Sigmoid colon (tissue), 7 donors: Measurements from ENCODE around the gene CHPT1. TPM values are rescaled to one million over a fixed set of nuclear protein-coding genes. Genes with fewer than 3 reads are reported as not detected.

Source experiments
- DNase-seq: peaks from one replicate; pipeline ENCODE4 v3.0.0-alpha.2; 2019
- H3K27ac ChIP-seq, 4 donors: fragments of 200-600 bp; sonication (generic); one replicate each; pipeline ENCODE4 v1.5.1; 2016 to 2019; ENCODE audit warnings: mild to moderate bottlenecking in 1 of 4
- H3K27me3 ChIP-seq, 3 donors: fragments of 200-600 bp; sonication (generic); one replicate each; pipeline ENCODE4 v1.5.1; 2019; ENCODE audit warnings: mild to moderate bottlenecking in 1 of 3
- H3K36me3 ChIP-seq, 4 donors: fragments of 200-600 bp; sonication (generic); one replicate each; pipeline ENCODE4 v1.5.1; 2016 to 2019
- H3K4me1 ChIP-seq, 4 donors: fragments of 200-600 bp; sonication (generic); one replicate each; pipeline ENCODE4 v1.5.1; 2017 to 2019
- H3K4me3 ChIP-seq, 4 donors: fragments of 200-600 bp; sonication (generic); one replicate each; pipeline ENCODE4 v1.5.1; 2017 to 2019; ENCODE audit warnings: mild to moderate bottlenecking in 2 of 4, moderate library complexity in 1 of 4
- H3K9me3 ChIP-seq, 4 donors: fragments of 200-600 bp in 3 of 4; sonication (generic) in 3 of 4; one replicate each; pipeline versions ENCODE4 v1.5.1 to v1.6.1; 2013 to 2019
- CTCF ChIP-seq, 4 experiments: fragments of 450-650 bp in 3 of 4; fragments of 200-600 bp in 1 of 4; IDR thresholded peaks; one replicate each; pipeline ENCODE4 v1.5.1; 2016 to 2019; ENCODE audit warnings: antibody characterized with exemption in 4 of 4, mild to moderate bottlenecking in 3 of 4, moderate library complexity in 2 of 4
- EP300 ChIP-seq, 4 donors: sonication (generic); formaldehyde crosslinking; IDR thresholded peaks; one replicate each; pipeline ENCODE4 v1.6.1; 2017; ENCODE audit warnings: antibody characterized with exemption in 4 of 4
- POLR2A ChIP-seq, 2 donors: fragments of 450-650 bp; IDR thresholded peaks; one replicate each; pipeline ENCODE4 v1.6.1; 2016; ENCODE audit warnings: antibody characterized with exemption in 2 of 2, mild to moderate bottlenecking in 2 of 2, moderate library complexity in 2 of 2
- POLR2AphosphoS5 ChIP-seq, 4 donors: sonication (generic); formaldehyde crosslinking; IDR thresholded peaks; one replicate each; pipeline ENCODE4 v1.6.1; 2017; ENCODE audit warnings: antibody characterized with exemption in 4 of 4
- WGBS, 2 donors: extraction: QIAGEN DNeasy Blood & Tissue Kit; methylation state at CpG; one replicate each; pipeline ENCODE4 v1.1.7; 2013; 5-methylcytosine and 5-hydroxymethylcytosine counted together
- intact Hi-C: fragments of 100-400 bp; cut with DNase I; formaldehyde crosslinking; loops from one replicate; pipeline ENCODE4 v1.15.1; 2023
- polyA plus RNA-seq, 3 donors: library from polyadenylated mRNA; stranded (reverse); fragments of 200-250 nt; gene quantifications; one replicate each; pipeline ENCODE4 v1.2.3, GENCODE V29; 2013
- total RNA-seq, 4 donors: library from RNA; depleted of rRNA; stranded (reverse); fragments of >200 nt; gene quantifications; one replicate each; pipeline ENCODE4 v1.1.0, GENCODE V29; 2016
- donor health status: healthy with polysubstance abuse.
- donor health status: Bipolar disorder and iron deficiency.
- donor health status: healthy.

Gene CHPT1
- total RNA-seq: 100 to 1,000 TPM in 2 of 4 donors, 10 to 100 TPM in 2; 49.9 to 118 (median 80.4) TPM
- 10 to 100 TPM; 53.4 to 74.5 (median 58.1) TPM for polyA plus RNA-seq

GRCh38 chr12:101697197-101697929 lies at the start of gene CHPT1:
TSS of gene CHPT1 (plus strand) at chr12:101697640. CDS start at chr12:101697862, 222 bp downstream.
- intact Hi-C loops: loop anchor here (5.0 kb wide), 2 partner anchors 135 to 290 kb away; partner anchors contain the start of genes ARL1 and GNPTAB
- Histone ChIP-seq H3K4me1 (peaks cover 0 to 54% (median 41%) of the 10 kb centered on the region in 4 donors), H3K4me3 (peak within 1 kb of the TSS; percentile 58 to 94 (median 94)), H3K36me3 (no peaks in the 10 kb centered on the region), H3K27ac (peak within 1 kb of the TSS; percentile 89 to 96 (median 95)), H3K9me3 (no peaks in the 10 kb centered on the region), H3K27me3 (no peaks in the 10 kb centered on the region)
- peak; percentile 83 for DNase-seq
- 0 to 1% methylated on average over 80 of the region's 80 CpGs for WGBS, 2 donors
- TF ChIP-seq POLR2AphosphoS5 (IDR thresholded peaks at IDR 0.05) (peak; percentile 18 to 67 (median 48)), POLR2A (IDR thresholded peaks at IDR 0.05) (no peak)

GRCh38 chr12:101647711-101648110 lies 49.7 kb upstream of the CHPT1 start:
- TF ChIP-seq POLR2AphosphoS5 (IDR thresholded peaks at IDR 0.05): no peak
- no peak for TF ChIP-seq CTCF (IDR thresholded peaks at IDR 0.05)
- TF ChIP-seq EP300 (IDR thresholded peaks at IDR 0.05): no peak
- no peak for TF ChIP-seq POLR2A (IDR thresholded peaks at IDR 0.05)
- intact Hi-C loops: no loop called here
- Histone ChIP-seq H3K4me3 (no peak overlapping the region), H3K4me1 (no peaks in the 10 kb centered on the region), H3K27me3 (peaks cover 0 to under 1% (median 0%) of the 10 kb centered on the region in 3 donors), H3K36me3 (no peaks in the 10 kb centered on the region), H3K9me3 (no peaks in the 10 kb centered on the region), H3K27ac (no peak overlapping the region)
- 87 to 91% methylated on average over 2 of the region's 2 CpGs for WGBS, 2 donors
- DNase-seq: no peak

- intact Hi-C loops: no loop called here
- Histone ChIP-seq H3K4me3 (no peak overlapping the region), H3K27ac (no peak overlapping the region), H3K27me3 (no peaks in the 10 kb centered on the region), H3K4me1 (no peaks in the 10 kb centered on the region), H3K36me3 (no peaks in the 10 kb centered on the region), H3K9me3 (no peaks in the 10 kb centered on the region)
- no peak for TF ChIP-seq EP300 (IDR thresholded peaks at IDR 0.05)
- TF ChIP-seq POLR2AphosphoS5 (IDR thresholded peaks at IDR 0.05): no peak
- no peak for TF ChIP-seq POLR2A (IDR thresholded peaks at IDR 0.05)
- TF ChIP-seq CTCF (IDR thresholded peaks at IDR 0.05): no peak
- DNase-seq: no peak
- WGBS, 2 donors: 72 to 77% methylated on average over 2 of the region's 2 CpGs
These were observed 49.2 kb upstream of the CHPT1 start for GRCh38 chr12:101648195-101648594.

GRCh38 chr12:101650346-101651117 lies 46.9 kb upstream of the CHPT1 start:
- intact Hi-C loops: no loop called here
- TF ChIP-seq POLR2A (IDR thresholded peaks at IDR 0.05) (no peak), EP300 (IDR thresholded peaks at IDR 0.05) (no peak), POLR2AphosphoS5 (IDR thresholded peaks at IDR 0.05) (no peak), CTCF (IDR thresholded peaks at IDR 0.05) (no peak)
- no peaks in the 10 kb centered on the region for H3K27me3 ChIP-seq
- H3K4me1 ChIP-seq: no peaks in the 10 kb centered on the region
- no peak overlapping the region for H3K4me3 ChIP-seq
- H3K27ac ChIP-seq: no peak overlapping the region
- H3K36me3 ChIP-seq: no peaks in the 10 kb centered on the region
- H3K9me3 ChIP-seq: no peaks in the 10 kb centered on the region
- no peak for DNase-seq
- WGBS, 2 donors: 87 to 97% methylated on average over 4 of the region's 4 CpGs

GRCh38 chr12:101653030-101653429 lies 44.4 kb upstream of the CHPT1 start:
- Histone ChIP-seq H3K9me3 (no peaks in the 10 kb centered on the region), H3K4me1 (no peaks in the 10 kb centered on the region), H3K36me3 (no peaks in the 10 kb centered on the region), H3K27me3 (no peaks in the 10 kb centered on the region), H3K27ac (no peak overlapping the region), H3K4me3 (no peak overlapping the region)
- no peak for DNase-seq
- 16 to 61% methylated on average over 3 of the region's 3 CpGs for WGBS, 2 donors
- intact Hi-C loops: no loop called here
- TF ChIP-seq POLR2A (IDR thresholded peaks at IDR 0.05): no peak
- TF ChIP-seq EP300 (IDR thresholded peaks at IDR 0.05): no peak
- TF ChIP-seq POLR2AphosphoS5 (IDR thresholded peaks at IDR 0.05): no peak
- TF ChIP-seq CTCF (IDR thresholded peaks at IDR 0.05): no peak
